ENCODE data around the gene NCKAP5. TPM values are rescaled to one million over a fixed set of nuclear protein-coding genes. Genes with fewer than 3 reads are reported as not detected.

NCKAP5 gene
- total and polyA plus RNA-seq, 2 donors (not counting 1 experiment from before 2014, with no cell fraction given), result not detected

- H3K79me2 ChIP-seq (ENCODE audit: control insufficient read depth, insufficient read depth, low read length), result no peaks in the 10 kb centered on the region
- H3K4me1 ChIP-seq (ENCODE audit: control insufficient read depth in 2 of 2, insufficient read depth in 2 of 2, low read length in 2 of 2), result no peaks in the 10 kb centered on the region
- H3K4me2 ChIP-seq (replicated peaks; ENCODE audit: low read depth, low read length, poor library complexity, severe bottlenecking), result no peak overlapping the region
- no peak for TF ChIP-seq EZH2 (IDR thresholded peaks at IDR 0.05; ENCODE audit: borderline replicate concordance, insufficient read depth, low read depth, low read length, poor library complexity, severe bottlenecking)
- TF ChIP-seq CTCF (IDR thresholded peaks at IDR 0.05), result no peak
- H2AFZ ChIP-seq (ENCODE audit: insufficient read depth, low read depth, low read length, poor library complexity, severe bottlenecking), result no peak overlapping the region
- no peak for DNase-seq
- H3K27me3 ChIP-seq (replicated peaks in 1 of 4; ENCODE audit: control extremely low read depth in 1 of 4, control insufficient read depth in 3 of 4, insufficient read depth in 4 of 4, low read length in 3 of 4), result no peaks in the 10 kb centered on the region
- ChIA-PET CTCF (no interaction called here), POLR2A (no interaction called here)
- no peak overlapping the region for H3K4me3 Mint-ChIP-seq
- H3K27me3 Mint-ChIP-seq, result peaks cover 8% of the 10 kb centered on the region
- no peaks in the 10 kb centered on the region for H3K4me1 Mint-ChIP-seq
- H4K20me1 ChIP-seq (ENCODE audit: control insufficient read depth, insufficient read depth, low read length, poor library complexity, severe bottlenecking), result no peaks in the 10 kb centered on the region
- intact Hi-C loops (cut with micrococcal nuclease), result no loop called here
- no peak overlapping the region for H3K9ac ChIP-seq (ENCODE audit: low read length)
- H3K27ac Mint-ChIP-seq, result no peak overlapping the region
- no peak overlapping the region for H3K4me3 ChIP-seq (ENCODE audit: control extremely low read depth in 1 of 5, extremely low read depth in 1 of 5, insufficient read depth in 1 of 5, low read depth in 2 of 5, low read length in 4 of 5)
- no peaks in the 10 kb centered on the region for H3K9me3 ChIP-seq (ENCODE audit: control extremely low read depth in 1 of 3, control insufficient read depth in 2 of 3, insufficient read depth in 1 of 3, low read length in 2 of 3)
- WGBS (ENCODE audit: insufficient coverage), result 100% methylated on average over 1 of the region's 5 CpGs
- H3K36me3 ChIP-seq (replicated peaks in 1 of 2; ENCODE audit: control extremely low read depth in 1 of 2, control insufficient read depth in 1 of 2, extremely low read depth in 1 of 2, insufficient read depth in 2 of 2, low read length in 1 of 2), result no peaks in the 10 kb centered on the region
- H3K27ac ChIP-seq (ENCODE audit: low read length in 2 of 2), result no peak overlapping the region
- no peaks in the 10 kb centered on the region for H3K9me3 Mint-ChIP-seq (ENCODE audit: insufficient read depth)
- ATAC-seq (ENCODE audit: low read depth), result no peak
These were observed 42.4 kb downstream of the NCKAP5 start for GRCh38 chr2:133525613-133526529.

- Histone ChIP-seq H3K27ac (ENCODE audit: low read length in 2 of 2) (no peak overlapping the region), H2AFZ (ENCODE audit: insufficient read depth, low read depth, low read length, poor library complexity, severe bottlenecking) (no peak overlapping the region), H3K4me3 (ENCODE audit: control extremely low read depth in 1 of 5, extremely low read depth in 1 of 5, insufficient read depth in 1 of 5, low read depth in 2 of 5, low read length in 4 of 5) (no peak overlapping the region), H3K27me3 (replicated peaks in 1 of 4; ENCODE audit: control extremely low read depth in 1 of 4, control insufficient read depth in 3 of 4, insufficient read depth in 4 of 4, low read length in 3 of 4) (no peaks in the 10 kb centered on the region), H3K4me2 (replicated peaks; ENCODE audit: low read depth, low read length, poor library complexity, severe bottlenecking) (no peak overlapping the region), H3K36me3 (replicated peaks in 1 of 2; ENCODE audit: control extremely low read depth in 1 of 2, control insufficient read depth in 1 of 2, extremely low read depth in 1 of 2, insufficient read depth in 2 of 2, low read length in 1 of 2) (no peaks in the 10 kb centered on the region), H3K4me1 (ENCODE audit: control insufficient read depth in 2 of 2, insufficient read depth in 2 of 2, low read length in 2 of 2) (no peaks in the 10 kb centered on the region), H3K9ac (ENCODE audit: low read length) (no peak overlapping the region), H3K9me3 (ENCODE audit: control extremely low read depth in 1 of 3, control insufficient read depth in 2 of 3, insufficient read depth in 1 of 3, low read length in 2 of 3) (no peaks in the 10 kb centered on the region), H4K20me1 (ENCODE audit: control insufficient read depth, insufficient read depth, low read length, poor library complexity, severe bottlenecking) (no peaks in the 10 kb centered on the region), H3K79me2 (ENCODE audit: control insufficient read depth, insufficient read depth, low read length) (no peaks in the 10 kb centered on the region)
- ATAC-seq (ENCODE audit: low read depth) (no peak), DNase-seq (no peak)
- ChIA-PET CTCF (no interaction called here), POLR2A (no interaction called here)
- Mint-ChIP-seq H3K4me3 (no peak overlapping the region), H3K27ac (no peak overlapping the region), H3K9me3 (ENCODE audit: insufficient read depth) (no peaks in the 10 kb centered on the region), H3K4me1 (no peaks in the 10 kb centered on the region), H3K27me3 (peaks cover 7% of the 10 kb centered on the region)
- WGBS (ENCODE audit: insufficient coverage), result 90% methylated on average over 2 of the region's 2 CpGs
- TF ChIP-seq CTCF (IDR thresholded peaks at IDR 0.05) (no peak), EZH2 (IDR thresholded peaks at IDR 0.05; ENCODE audit: borderline replicate concordance, insufficient read depth, low read depth, low read length, poor library complexity, severe bottlenecking) (no peak)
- intact Hi-C loops (cut with micrococcal nuclease), result no loop called here
These were observed 43.2 kb downstream of the NCKAP5 start for GRCh38 chr2:133525090-133525489.
